Stimulated activated CD8-positive, alpha-beta memory T cell treated with anti-CD3 and anti-CD28 coated beads, Interleukin-15, amount 100 ng/mL, for 24 hours (primary cell): Measurements from ENCODE around the gene CXCL6.

Source experiments
- DNase-seq: peaks from one replicate; pipeline ENCODE4 v3.0.0-alpha.2; 2020; ENCODE audit warnings: low read depth

The CXCL6 gene

GRCh38 chr4:73836373-73837279, at the start of gene CXCL6:
Gene CXCL6 (plus strand): TSS chr4:73836678. CDS start chr4:73836751, 73 bp downstream.
- DNase-seq: no peak

- DNase-seq: no peak
Measured at GRCh38 chr4:73788411-73788810, 48.1 kb upstream of the CXCL6 start.

GRCh38 chr4:73798842-73799241, 37.6 kb upstream of the CXCL6 start:
- DNase-seq: no peak

GRCh38 chr4:73800206-73800605, 36.3 kb upstream of the CXCL6 start:
- no peak for DNase-seq

GRCh38 chr4:73801692-73802091, 34.8 kb upstream of the CXCL6 start:
- DNase-seq: no peak

- DNase-seq: no peak
Measured at GRCh38 chr4:73803213-73803612, 33.3 kb upstream of the CXCL6 start.

GRCh38 chr4:73810191-73810590, 26.3 kb upstream of the CXCL6 start:
- DNase-seq: no peak

GRCh38 chr4:73811841-73812240, 24.6 kb upstream of the CXCL6 start:
- no peak for DNase-seq

- no peak for DNase-seq
Measured at GRCh38 chr4:73814679-73815078, 21.8 kb upstream of the CXCL6 start.

- no peak for DNase-seq
Measured at GRCh38 chr4:73815145-73815544, 21.3 kb upstream of the CXCL6 start.

- DNase-seq: no peak
Measured at GRCh38 chr4:73816814-73817213, 19.7 kb upstream of the CXCL6 start.

- no peak for DNase-seq
Measured at GRCh38 chr4:73817341-73817740, 19.1 kb upstream of the CXCL6 start.

- no peak for DNase-seq
Measured at GRCh38 chr4:73821325-73821724, 15.2 kb upstream of the CXCL6 start.

- no peak for DNase-seq
Measured at GRCh38 chr4:73822389-73822788, 14.1 kb upstream of the CXCL6 start.

- no peak for DNase-seq
Measured at GRCh38 chr4:73822812-73823504, 13.5 kb upstream of the CXCL6 start.

GRCh38 chr4:73823760-73824159, 12.7 kb upstream of the CXCL6 start:
- no peak for DNase-seq

GRCh38 chr4:73828956-73829355, 7.5 kb upstream of the CXCL6 start:
- DNase-seq: no peak

- no peak for DNase-seq
Measured at GRCh38 chr4:73831569-73831968, 4.9 kb upstream of the CXCL6 start.

GRCh38 chr4:73832651-73833237, 3.7 kb upstream of the CXCL6 start:
- DNase-seq: no peak

GRCh38 chr4:73839071-73839470, 2.6 kb downstream of the CXCL6 start:
- no peak for DNase-seq

GRCh38 chr4:73839715-73840114, 3.2 kb downstream of the CXCL6 start:
- no peak for DNase-seq

- DNase-seq: no peak
Measured at GRCh38 chr4:73841243-73841925, 4.9 kb downstream of the CXCL6 start.
